Cerebellar cortex (tissue), 1 donor: ENCODE data around the gene PDZD8.
"Not testable (repeated sequence)": the region's sequence is repeated elsewhere in the genome, so short reads cannot be mapped to it uniquely, and the experiment has no call there.

Experiments
- DNase-seq: peaks from one replicate; pipeline ENCODE4 v3.0.0-alpha.2; 2015; ENCODE audit warnings: low spot score

Gene PDZD8

DNA sequence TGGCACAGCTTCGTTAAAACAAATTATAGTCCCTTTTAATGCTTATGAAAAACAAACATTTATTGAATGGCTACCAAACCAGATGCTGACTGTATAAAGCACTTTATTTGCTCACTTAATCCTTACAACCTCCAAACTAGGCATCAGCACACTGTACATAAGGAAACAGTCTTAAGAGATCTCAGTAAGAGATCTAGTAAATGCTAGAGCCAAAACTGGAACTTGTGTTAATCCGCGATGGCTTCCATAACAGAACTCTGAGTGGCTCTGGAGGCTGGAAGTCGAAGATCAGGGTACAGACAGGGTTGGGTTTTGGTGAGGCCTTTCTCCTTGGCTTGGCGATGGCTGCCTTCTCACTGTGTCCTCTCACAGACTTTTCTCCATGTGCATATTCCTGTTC, 27.0 kb downstream of the PDZD8 start:
- DNase-seq, result no peak

DNA sequence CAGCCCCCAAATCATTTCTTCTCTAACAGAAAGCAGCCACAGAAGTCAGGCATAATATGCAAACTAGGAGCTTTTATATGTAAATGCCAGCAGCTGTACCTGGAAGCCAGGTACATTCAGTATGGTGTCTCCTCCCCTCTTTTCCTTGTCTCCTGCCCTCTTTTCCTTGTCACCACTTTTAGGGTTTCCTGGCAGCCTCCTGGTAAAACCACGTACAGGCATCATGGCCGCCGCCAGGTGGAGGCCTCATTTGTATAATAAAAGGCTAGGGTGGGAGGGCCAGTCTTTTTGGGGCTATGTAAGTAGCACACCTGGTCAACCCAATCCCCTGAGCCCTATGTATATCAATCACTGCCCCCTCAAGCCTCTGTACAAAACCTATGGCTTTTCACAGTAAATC, 28.7 kb downstream of the PDZD8 start:
- DNase-seq, result no peak

DNA sequence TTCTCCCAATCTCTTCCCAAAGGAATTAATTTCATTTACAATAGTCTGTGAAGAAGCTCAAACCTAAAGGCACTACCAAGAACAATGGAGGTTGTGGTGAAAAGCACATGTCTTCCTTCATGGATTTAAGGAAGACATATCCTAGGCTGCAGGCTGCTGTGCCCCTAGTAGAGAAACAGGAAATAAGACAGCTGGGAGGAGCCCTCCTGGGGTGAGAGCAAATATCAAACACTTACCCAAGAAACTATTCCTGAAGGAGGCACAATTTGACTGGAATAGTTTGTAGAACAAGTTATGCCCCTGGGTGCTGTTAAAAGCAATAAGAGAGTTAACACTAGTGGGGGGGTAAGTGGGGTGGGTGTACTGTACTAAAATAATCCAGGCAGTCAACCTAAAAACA, 30.1 kb downstream of the PDZD8 start:
- no peak for DNase-seq

DNA sequence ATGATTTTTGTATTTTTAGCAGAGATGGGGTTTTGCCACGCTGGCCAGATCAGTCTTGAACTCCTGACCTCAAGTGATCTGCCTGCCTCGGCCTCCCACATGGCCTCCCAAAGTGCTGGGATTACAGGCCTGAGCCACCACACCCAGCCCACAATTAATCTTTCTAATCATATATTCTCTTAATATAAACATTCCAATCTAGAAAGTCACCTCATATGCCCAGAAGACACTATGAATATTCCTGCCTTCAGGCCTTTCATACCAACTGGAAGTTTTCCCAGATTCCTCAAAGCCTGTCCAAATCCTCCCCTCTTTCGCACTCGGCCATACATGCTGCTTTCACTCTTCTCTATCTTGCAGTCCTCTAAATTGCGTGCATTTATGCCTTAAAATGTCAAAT, 32.6 kb downstream of the PDZD8 start:
- no peak for DNase-seq

DNA sequence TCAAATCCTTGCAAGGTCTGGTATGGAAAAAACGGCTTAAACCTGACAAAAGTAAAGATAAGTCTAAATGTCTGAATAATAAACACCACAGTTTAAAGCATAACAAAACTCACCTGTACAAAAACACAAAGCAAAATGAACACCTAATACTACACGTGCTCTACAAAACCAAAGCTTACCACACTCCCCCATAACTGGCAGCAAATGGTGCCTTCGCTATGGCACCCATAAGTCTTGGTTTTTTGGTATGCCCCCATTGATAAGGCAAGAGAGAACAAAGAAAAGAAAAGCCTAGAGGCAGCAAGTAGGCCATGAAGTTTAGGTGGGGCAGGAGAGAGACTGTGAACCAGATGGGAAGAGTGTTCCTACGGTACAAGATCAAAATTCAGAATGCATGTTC, 34.2 kb downstream of the PDZD8 start:
- no peak for DNase-seq

DNA sequence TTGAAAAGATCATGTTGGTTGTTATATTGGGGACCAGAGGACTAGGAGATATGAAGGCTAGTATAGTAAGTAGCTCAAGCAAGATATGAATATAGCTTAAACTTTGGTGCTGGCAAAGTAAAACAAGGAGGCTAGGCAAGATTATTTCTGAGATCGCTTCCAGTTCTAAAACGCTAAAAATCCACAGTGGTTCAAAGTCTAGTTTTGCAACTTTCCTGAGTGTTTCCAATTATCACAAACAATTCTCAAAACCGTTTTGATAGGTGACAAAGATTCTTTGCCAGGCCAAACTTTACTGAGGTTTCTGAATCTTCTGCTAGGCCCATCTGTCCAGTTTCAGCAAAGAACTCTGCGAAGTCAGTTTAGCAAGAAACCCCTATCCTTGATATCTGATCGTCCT, 35.3 kb downstream of the PDZD8 start:
- DNase-seq, result no peak

DNA sequence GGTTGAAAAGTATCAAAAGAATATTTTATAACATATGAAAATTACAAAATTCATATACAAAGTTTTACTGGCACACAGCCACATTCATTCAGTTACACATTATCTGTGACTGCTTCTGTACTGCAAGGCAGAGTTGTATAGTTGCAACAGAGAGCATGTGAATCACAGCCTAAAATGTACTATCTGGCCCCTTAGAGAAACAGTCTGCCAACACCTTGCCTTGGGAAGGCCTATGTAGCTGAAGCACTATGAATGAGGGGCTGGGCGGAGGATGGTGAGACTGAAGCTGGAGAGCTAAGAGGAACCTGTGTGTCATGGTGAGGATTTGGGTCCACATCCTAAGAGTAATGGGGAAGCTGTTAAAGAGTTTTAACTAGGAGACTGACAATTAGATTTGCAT, 35.7 kb downstream of the PDZD8 start:
- no peak for DNase-seq

DNA sequence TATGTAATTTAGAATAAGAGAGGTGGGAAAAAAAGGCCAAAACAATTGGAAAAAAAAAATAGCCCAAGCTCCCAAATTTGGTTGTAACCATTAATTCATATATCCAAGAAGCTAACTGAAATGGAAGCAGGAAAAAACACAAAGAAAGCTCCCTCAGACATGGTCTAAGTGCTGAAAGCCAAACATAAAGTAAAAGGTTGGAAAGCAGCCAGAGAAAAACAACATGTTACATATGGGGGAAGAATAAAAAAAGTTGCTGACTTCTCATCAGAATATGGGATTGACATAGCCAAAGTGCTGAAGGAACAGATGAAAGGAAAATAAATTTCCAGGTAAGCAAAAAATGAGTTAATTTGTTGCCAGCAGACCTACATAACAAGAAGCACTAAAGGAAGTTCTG, 40.3 kb downstream of the PDZD8 start:
- DNase-seq, result no peak

DNA sequence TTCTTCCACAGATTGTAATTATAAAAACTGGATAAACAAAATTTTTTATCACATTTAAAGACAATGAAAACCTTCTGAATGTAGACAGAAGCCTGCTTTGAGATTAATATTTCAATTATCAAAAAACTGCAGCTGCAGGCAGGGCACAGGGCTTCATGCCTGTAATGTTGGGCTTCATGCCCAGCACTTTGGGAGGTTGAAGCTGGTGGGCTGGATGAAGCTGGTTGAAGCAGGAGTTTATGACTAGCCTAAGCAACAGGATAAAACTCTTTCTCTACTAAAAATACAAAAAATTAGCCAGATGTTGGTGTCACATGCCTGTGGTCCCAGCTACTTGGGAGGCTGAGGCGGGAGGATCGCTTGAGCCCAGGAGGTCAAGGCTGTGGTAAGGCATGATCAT, 41.2 kb downstream of the PDZD8 start:
- no peak for DNase-seq

DNA sequence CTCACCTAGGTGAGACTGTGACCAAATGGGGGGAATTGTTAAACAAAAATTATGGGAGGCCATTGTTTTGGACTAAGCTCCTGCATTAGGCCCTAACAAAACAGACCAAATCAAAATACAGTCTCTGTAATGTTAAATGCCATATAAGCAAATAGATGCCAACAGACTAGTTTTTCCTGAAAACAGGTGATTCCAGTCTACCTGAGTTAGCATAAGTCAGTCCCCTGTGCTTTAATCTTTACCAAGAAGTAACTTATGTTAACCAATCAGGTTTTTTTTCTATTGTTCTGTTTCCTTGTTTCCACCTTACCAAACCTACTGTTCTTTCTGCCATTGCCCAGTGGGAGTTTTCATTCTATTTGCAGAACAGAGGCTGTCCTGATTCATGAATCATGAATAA, 48.0 kb downstream of the PDZD8 start:
- no peak for DNase-seq

DNA sequence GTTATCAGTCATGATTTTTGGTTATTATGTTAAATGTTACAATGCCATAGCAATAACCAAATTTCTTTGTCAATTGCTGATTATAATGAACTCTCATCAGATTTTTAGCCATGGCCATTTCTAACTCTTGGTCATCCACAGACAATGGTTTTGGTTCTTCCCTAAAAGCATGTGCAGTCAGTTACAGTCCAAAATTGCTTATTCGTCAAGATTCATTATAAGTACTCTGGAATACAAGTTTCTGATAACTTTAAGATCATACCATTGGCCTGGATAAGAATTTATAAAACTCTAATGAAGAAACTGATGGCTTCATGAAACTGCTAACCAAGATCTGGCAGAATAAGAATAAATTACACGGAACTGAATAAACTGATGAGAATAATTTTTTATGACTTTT, 50.9 kb downstream of the PDZD8 start:
- no peak for DNase-seq

DNA sequence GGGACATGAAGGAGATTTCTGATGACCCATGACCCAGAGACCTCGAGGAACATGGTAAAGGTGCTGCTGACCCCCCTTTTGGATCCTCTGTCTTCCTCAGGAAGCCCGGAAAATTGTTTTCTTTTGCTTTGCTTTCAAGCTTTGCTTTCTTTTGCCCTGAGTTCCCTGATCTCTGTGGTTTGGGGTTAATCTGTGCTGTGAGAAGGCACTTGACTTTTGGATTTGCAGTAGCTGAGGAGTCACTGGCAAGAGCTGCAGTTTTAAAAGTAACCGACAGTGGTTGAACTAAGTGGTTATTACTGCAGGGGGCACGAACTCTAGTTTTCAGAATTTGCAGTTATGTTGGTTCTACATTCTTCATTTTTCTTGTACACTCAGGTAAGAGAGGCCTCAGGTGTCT, 53.0 kb downstream of the PDZD8 start:
- DNase-seq, result no peak

DNA sequence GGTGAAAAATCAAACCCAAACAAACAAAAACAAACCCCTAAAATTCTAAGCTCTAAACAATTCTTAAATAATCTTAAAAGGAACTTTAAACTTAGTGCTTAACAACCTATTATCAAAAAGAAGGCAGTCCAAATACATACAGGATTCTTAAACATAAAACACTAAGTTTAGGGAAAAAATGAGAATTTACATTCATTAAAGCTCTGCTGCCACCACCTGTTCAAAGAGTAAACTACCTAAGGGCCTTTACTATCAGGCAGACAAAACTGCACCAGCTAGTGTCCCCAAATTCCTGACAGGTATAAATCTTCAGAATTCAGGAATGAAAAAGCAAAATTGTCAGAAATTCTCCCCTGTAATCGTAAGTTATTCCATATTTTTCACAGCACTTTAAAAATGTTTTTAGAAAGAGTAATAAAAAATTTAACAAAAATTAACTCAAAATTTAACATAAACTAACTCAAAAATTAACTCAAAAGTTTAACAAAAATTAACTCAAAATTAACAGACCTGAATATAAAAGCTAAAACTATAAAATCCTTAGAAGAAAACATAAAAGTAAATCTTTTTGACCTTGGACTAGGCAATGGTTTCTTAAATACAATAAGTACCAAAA, 55.1 kb downstream of the PDZD8 start:
- peak; percentile 50 for DNase-seq

DNA sequence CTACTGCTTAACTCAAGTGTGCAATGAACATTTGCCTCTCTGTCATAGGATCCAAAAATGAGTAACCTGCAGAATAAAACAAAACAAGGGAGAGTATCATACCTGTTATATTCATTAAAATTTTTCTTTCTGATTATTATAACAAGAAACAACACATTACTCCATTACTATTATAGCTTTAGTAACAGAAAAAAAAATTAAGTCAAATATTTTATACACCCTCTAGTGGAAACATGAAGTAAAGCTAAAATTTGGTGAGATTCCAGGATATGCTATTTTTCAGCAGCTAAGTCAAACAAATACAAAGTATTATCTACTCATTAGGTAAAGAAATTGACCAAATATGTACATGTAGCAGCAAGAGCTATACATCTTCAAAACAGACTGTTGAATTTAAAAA, 56.3 kb downstream of the PDZD8 start:
- DNase-seq, result no peak

DNA sequence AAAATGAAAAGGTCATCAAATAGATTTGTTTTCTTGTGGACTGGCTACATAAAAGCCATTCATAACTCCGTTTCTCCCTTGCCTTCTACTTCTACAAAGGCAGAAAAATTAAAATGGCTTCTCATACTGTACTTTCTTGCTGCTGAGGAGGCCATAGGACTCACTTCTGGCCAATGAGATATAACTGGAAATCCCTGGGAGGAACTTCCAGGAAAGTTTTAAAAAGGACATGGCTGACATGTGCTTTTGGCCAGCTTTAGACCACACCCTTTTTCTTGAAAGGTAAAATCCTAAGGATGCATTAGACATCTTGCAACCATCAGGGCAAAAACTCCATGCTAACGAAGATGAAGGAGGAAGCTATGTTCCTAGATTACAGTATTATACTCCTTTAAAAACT, 58.5 kb downstream of the PDZD8 start:
- DNase-seq, result no peak

DNA sequence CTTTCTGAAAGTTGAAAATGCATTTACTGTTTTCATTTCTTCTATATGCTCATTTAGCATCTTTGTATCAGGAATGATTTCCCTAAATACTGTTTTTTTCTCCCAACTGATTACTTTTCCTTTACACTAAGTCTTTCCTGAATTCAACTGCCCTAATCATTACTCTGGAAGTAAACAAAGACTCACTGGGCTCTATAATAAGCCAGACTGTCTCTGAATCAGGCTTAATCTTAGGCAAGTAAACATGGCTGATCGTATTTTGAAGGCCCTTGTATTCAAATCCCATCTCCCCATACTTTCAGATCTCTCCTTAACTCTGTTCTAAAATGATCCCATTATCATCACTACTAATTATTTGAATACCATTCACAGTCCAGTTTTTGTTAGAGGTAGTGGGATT, 61.6 kb downstream of the PDZD8 start:
- no peak for DNase-seq

DNA sequence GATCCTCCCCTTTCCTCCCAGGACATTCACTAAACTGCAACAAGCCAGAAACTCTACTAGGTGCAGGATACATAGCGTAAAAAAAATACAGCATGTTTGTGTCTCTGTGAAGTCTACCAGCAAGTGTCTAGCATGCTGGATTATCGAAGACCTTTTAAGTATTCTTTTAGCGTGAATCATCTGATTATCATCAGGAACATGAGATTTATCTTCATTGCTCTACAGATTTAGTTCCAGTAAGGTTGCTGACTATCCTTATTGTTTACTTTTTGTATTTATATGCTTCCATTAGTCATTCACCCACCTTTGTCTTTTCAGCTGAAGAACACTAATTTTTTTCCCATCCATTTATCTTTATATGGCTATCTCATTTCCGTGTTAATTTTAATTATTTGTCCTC, 62.8 kb downstream of the PDZD8 start:
- no peak for DNase-seq

DNA sequence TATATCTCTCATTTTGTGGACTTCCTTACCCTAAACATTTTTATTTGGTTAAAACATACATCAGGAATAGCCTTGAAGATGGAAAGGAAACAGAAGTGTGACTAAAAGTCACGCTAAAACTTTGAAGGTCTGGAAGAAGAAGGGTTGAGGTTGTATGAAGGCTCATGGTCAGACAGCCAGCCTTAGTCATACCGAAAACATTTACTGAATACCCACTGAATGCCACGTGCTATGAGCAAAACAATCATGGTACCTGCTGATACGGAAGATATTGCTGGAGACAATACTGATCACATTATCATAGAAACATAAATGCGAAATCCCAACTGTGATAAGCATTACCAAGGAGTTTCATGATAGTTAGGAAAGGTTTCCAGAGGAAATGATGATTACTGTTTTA, 64.0 kb downstream of the PDZD8 start:
- no peak for DNase-seq

DNA sequence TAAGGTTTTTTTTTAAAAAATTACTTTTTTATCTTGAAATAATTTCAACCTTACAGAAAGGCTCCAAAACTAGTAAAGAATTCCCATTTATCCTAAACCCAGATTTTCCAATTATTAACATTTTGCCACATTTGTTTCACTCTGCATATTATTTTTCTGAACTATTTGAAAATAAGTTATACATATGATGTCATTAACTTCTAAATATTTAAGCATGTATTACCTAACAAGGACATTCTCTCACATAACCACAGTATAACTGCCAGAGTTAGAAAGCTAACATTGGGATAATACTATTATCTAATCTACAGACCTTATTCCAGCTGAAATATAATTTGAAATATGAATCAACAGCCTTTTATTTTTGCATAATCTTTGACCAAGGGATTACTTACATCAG, 68.6 kb downstream of the PDZD8 start:
- no peak for DNase-seq

DNA sequence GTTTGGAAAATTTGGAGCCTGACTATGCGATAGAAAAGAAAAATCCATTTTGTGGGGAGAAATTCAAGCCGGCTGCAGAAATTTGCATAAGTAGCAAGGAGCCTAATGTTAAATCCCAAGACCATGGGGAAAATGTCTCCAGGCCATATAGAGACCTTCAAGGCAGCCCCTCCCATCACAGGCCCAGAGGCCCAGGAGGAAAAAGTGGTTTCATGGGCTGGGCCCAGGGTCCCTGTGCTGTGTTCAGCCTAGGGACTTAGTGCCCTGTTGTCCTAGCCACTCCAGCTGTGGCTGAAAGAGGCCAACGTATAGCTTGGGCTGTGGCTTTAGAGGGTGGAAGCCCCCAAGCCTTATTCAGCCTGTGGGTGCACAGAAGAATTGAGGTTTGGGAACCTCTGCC, 71.8 kb downstream of the PDZD8 start:
- DNase-seq, result not testable (repeated sequence)

DNA sequence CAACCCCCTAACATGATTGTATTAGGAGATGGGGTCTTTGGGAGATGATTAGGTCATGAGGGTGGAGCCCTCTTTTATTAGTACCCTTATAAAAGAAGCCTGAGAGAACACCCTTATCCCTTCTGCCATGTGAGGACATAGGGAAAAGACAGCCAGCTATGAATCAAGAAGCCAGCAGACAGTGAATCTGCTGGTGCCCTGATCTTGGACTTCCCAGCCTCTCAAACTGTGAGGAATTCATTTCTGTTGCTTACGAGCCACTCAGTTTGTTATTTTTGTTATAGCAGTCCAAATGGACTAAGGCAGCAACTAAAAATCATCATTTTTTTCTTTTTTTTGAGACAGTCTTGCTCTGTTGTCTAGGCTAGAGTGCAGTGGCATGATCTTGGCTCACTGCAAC, 74.6 kb downstream of the PDZD8 start:
- no peak for DNase-seq

DNA sequence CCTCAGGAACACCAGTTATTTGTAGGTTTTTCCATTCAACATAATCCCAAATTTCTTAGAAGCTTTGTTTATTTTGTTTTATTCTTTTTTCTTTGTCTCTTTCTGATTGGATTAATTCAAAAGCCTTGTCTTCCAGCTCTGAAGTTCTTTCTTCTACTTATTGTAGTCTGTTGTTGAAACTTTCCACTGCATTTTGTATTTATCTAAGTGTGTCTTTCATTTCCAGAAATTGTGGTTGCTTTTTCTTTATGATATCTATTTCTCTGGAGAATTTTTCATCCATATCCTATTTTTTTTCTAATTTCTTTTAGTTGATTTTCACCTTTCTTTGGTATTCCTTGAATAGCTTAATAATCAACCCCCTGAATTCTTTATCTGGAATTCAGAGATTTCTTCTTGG, 75.8 kb downstream of the PDZD8 start:
- DNase-seq, result no peak

DNA sequence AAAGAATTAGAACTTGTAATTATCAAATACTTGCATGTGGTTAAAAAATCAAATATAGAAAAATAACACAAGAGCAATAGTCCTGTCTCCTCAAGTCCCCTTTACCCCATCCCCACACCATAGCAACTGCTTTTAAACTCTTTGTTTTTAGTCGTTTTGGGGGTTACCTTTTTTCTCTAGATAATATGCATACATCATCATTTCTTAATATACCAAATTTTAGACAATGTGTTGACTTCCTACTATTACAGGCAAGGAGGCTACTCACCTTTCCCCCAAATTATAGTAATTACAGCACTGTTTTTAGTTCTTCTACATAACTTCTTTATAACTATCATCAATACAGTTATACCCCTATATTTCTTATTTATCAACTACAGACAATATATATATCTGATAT, 77.0 kb downstream of the PDZD8 start:
- DNase-seq, result no peak

DNA sequence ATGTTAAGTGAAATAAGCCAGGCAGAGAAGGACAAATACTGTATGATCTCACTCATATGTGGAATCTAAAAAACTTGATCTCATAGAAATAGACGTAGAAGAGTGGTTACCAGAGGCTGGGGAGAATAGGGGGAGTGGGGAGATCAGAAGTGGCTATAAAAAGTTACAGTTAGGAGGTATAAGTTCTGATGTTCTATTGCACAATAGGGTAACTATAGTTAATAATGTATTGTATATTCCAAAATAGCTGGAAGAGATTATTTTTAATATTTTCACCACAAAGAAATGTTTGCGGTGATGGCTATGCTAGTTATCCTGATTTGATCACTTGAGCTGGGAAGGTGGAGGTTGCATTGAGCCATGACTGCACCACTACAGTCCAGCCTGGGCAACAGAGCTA, 80.5 kb downstream of the PDZD8 start:
- DNase-seq, result no peak

DNA sequence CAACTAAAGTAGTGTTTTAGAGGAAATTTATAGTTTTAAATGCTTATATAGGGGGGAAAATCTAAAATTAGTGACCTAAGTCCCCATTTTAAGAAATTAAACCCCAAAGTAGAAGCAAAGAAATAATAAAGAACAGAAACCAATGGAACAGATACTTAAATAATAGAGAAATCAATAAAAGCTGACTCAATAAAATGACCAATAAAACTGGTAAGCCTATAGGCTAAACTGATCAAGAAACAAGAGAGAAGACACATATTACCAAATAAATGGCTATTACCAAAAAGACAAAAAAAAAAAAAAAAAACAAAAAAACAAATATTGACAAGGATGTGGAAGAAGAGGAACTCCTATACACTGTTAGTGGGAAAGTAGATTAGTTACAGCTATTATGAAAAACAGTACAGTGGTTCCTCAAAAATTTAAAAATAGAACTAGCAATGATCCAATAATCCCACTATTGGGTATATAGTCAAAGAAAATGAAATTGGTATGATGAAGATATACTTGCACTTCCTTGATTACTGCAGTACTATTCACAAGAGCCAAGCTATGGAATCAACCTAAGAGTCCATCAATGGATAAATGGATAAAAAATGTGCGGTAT, 81.1 kb downstream of the PDZD8 start:
- no peak for DNase-seq
